Activated naive CD4-positive, alpha-beta T cell treated with anti-CD3 and anti-CD28 coated beads, Interleukin-2, amount 50 U/mL, for 24 hours (primary cell): ENCODE measurements around the gene SHH.

Experiments
- H3K27ac Mint-ChIP-seq: one replicate; pipeline ENCODE4 v1.8.0; 2021; ENCODE audit warnings: mild to moderate bottlenecking, mixed read lengths
- H3K27me3 Mint-ChIP-seq: one replicate; pipeline ENCODE4 v1.8.0; 2021; ENCODE audit warnings: mixed read lengths
- H3K36me3 Mint-ChIP-seq: one replicate; pipeline ENCODE4 v1.8.0; 2021; ENCODE audit warnings: mixed read lengths
- H3K4me1 Mint-ChIP-seq: one replicate; pipeline ENCODE4 v1.8.0; 2021; ENCODE audit warnings: mixed read lengths
- H3K4me3 Mint-ChIP-seq: one replicate; pipeline ENCODE4 v1.8.0; 2021; ENCODE audit warnings: mild to moderate bottlenecking, mixed read lengths
- H3K9me3 Mint-ChIP-seq: one replicate; pipeline ENCODE4 v1.8.0; 2021; ENCODE audit warnings: mixed read lengths

The SHH gene

DNA sequence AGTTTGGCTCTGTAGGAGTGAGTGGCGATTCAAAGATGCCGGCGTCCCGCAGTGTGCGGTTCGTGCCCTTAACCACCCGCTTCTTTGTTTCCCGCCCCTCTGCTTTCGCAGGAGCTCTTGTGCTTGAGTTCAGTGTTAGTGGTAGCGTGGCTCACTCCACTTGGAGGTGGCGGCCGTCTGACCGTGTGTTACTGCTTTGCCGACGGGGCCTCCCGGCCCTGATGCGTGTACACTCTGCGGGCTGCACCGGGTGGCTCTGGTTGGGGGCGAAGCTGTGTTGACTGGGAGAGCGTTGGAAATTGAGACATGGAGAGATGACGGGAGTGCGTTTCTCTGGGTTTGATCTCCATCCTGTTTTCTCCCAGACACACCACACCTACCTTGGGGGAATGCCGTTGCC is 31.4 kb downstream of the SHH start:
- H3K27ac Mint-ChIP-seq = no peak overlapping the region
- H3K36me3 Mint-ChIP-seq = peaks cover 24% of the 10 kb centered on the region
- H3K9me3 Mint-ChIP-seq = no peaks in the 10 kb centered on the region
- H3K27me3 Mint-ChIP-seq = no peaks in the 10 kb centered on the region
- no peak overlapping the region for H3K4me3 Mint-ChIP-seq
- no peaks in the 10 kb centered on the region for H3K4me1 Mint-ChIP-seq

DNA sequence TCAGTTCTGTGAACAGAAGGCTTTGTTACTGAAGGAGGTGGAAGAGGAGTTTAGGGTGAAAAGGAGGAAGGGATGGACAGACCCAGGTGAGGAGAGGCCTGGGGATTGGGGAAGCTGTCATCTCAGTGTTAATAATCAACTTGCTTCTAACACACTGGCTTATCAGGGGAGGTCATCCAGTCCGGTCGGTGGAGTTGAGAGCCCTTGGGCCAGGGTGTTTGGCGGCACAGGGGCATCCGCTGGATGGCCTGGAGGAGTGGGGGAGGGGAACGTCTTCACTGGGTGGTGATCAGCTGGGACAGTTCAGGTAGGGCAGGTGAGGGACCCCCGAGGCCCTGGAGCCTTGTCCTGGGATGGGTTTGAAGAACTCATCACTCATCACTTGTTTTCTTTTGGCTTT is 33.9 kb downstream of the SHH start:
- H3K27ac Mint-ChIP-seq = peak overlapping the region; percentile 12
- H3K4me1 Mint-ChIP-seq = no peaks in the 10 kb centered on the region
- H3K4me3 Mint-ChIP-seq = no peak overlapping the region
- no peaks in the 10 kb centered on the region for H3K9me3 Mint-ChIP-seq
- no peaks in the 10 kb centered on the region for H3K27me3 Mint-ChIP-seq
- H3K36me3 Mint-ChIP-seq = peaks cover 22% of the 10 kb centered on the region

DNA sequence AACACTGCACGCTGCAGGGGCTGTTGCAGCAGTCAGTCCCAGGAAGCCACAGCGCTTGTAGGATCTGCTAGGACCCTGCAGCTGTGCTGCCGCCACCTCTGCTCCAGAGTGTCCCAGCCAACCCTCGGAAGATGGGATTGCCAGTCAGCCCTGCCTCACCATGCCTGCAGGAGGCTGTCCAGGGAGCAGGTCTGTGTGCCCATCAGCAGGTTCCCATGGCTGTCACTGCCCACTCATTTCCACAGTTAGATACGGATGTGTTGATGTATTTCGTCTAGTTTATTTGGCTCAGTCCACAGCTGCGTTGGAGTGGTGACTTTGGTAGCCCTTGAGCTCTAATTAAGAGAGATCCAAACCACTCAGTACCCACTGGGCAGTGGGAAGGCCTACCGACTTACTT is 35.7 kb downstream of the SHH start:
- no peak overlapping the region for H3K4me3 Mint-ChIP-seq
- H3K27ac Mint-ChIP-seq = peak overlapping the region; percentile 23
- H3K4me1 Mint-ChIP-seq = no peaks in the 10 kb centered on the region
- H3K9me3 Mint-ChIP-seq = no peaks in the 10 kb centered on the region
- H3K27me3 Mint-ChIP-seq = no peaks in the 10 kb centered on the region
- H3K36me3 Mint-ChIP-seq = peaks cover 19% of the 10 kb centered on the region

DNA sequence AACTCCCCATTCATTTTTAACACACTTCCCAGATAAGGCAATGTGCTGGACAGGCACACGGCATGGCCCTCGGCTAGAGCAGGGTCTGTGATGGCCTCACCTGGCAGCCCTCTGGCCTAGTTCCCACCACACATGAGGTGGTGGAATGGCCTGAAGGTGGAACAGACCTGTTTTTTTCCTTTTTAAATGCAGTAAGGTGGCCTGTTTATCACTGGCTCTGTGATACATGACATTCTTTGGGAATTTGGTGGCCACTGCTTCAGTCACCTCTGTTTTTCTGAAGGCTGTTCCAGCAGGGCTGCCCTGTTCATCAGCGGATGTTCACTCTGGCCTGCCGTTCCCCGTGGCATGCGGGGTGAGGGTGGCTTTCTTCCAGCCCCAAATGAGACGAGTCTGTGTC is 36.6 kb downstream of the SHH start:
- Mint-ChIP-seq H3K27me3 (no peaks in the 10 kb centered on the region), H3K4me1 (no peaks in the 10 kb centered on the region), H3K36me3 (peaks cover 13% of the 10 kb centered on the region), H3K27ac (no peak overlapping the region), H3K4me3 (no peak overlapping the region), H3K9me3 (no peaks in the 10 kb centered on the region)

DNA sequence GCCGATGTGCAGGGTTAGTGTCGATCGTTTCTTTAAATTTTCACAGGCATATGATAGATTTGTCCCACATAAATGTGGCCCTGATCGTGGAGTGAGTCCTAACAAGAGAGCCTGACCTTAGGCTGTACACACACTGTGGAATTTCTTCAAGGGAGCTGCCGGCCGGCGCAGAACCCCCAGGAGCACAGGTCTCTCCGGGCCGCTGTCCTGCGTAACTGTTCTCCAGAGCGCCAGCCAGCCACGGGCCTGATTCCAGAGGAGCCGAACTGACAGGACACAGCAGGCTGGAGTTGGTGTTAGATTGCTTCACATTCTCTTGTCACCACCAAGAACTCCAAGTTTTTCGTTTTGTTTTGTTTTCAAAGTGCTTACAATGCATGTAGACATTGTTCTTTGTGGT is 37.3 kb downstream of the SHH start:
- Mint-ChIP-seq H3K27me3 (no peaks in the 10 kb centered on the region), H3K4me3 (no peak overlapping the region), H3K9me3 (no peaks in the 10 kb centered on the region), H3K36me3 (peaks cover 10% of the 10 kb centered on the region), H3K27ac (no peak overlapping the region), H3K4me1 (no peaks in the 10 kb centered on the region)

DNA sequence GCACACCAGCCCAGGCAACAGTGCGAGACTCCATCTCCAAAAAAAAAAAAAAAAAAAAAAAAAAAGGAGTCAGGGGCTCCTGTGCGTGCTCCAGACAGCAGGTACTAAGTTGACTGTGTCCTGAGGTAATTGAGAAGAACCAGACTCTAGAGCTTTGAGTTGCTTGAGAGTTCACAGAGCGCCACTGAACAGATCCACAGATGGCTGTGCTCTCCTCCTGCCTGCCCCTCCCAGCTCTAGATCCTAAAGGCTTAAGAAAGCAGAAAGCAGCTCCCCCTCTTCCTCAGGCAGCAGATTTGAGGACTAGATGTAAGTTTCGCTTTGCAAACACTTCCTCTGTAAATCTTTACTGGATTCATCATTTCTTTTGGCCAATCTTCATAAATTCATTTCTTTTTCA is 38.7 kb downstream of the SHH start:
- H3K4me3 Mint-ChIP-seq = no peak overlapping the region
- H3K27ac Mint-ChIP-seq = no peak overlapping the region
- no peaks in the 10 kb centered on the region for H3K9me3 Mint-ChIP-seq
- no peaks in the 10 kb centered on the region for H3K27me3 Mint-ChIP-seq
- H3K4me1 Mint-ChIP-seq = no peaks in the 10 kb centered on the region
- peaks cover 11% of the 10 kb centered on the region for H3K36me3 Mint-ChIP-seq

DNA sequence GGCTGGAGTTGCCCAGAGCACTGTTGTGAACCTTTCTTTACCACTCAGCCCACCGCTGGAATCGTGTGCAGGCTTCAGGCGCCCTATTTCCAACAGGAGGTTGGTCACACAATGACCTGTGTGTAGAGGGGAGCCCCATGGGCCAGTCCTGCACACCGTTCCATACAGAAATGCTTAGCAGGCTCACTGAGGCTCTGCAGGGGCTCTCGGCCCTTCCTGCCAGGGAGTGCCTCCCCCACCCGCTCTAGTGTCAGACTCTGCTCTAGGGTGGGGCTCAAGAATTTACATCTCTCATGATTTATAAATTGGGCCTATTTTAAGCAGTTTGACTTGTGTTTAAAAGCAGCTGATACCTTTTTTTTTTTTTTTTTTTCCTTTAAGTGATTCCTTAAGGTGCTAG is 42.0 kb downstream of the SHH start:
- no peak overlapping the region for H3K4me3 Mint-ChIP-seq
- H3K27me3 Mint-ChIP-seq = no peaks in the 10 kb centered on the region
- no peaks in the 10 kb centered on the region for H3K9me3 Mint-ChIP-seq
- no peak overlapping the region for H3K27ac Mint-ChIP-seq
- H3K36me3 Mint-ChIP-seq = peaks cover 9% of the 10 kb centered on the region
- H3K4me1 Mint-ChIP-seq = peaks cover 4% of the 10 kb centered on the region

DNA sequence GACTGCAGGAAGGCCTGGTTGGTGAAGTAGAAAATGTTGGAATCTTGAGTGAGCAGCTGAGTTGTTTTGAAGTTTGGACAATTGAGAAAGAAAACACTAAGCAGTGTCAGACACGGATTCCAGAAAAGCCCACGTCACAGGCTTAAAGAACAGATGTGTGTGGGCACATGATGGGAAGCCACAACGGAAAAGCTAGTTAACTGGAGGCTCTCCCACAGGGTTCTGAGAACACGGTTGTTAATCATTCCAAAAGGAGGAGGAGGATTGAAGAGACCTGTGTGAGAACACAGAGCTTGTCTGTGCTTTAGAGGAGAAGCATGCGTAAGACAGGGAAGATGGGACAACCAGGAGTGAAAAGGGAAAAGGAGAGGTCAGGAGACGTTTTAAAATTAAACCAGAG is 42.6 kb downstream of the SHH start:
- Mint-ChIP-seq H3K36me3 (peaks cover 9% of the 10 kb centered on the region), H3K27ac (no peak overlapping the region), H3K27me3 (no peaks in the 10 kb centered on the region), H3K4me1 (peaks cover 8% of the 10 kb centered on the region), H3K4me3 (no peak overlapping the region), H3K9me3 (no peaks in the 10 kb centered on the region)

DNA sequence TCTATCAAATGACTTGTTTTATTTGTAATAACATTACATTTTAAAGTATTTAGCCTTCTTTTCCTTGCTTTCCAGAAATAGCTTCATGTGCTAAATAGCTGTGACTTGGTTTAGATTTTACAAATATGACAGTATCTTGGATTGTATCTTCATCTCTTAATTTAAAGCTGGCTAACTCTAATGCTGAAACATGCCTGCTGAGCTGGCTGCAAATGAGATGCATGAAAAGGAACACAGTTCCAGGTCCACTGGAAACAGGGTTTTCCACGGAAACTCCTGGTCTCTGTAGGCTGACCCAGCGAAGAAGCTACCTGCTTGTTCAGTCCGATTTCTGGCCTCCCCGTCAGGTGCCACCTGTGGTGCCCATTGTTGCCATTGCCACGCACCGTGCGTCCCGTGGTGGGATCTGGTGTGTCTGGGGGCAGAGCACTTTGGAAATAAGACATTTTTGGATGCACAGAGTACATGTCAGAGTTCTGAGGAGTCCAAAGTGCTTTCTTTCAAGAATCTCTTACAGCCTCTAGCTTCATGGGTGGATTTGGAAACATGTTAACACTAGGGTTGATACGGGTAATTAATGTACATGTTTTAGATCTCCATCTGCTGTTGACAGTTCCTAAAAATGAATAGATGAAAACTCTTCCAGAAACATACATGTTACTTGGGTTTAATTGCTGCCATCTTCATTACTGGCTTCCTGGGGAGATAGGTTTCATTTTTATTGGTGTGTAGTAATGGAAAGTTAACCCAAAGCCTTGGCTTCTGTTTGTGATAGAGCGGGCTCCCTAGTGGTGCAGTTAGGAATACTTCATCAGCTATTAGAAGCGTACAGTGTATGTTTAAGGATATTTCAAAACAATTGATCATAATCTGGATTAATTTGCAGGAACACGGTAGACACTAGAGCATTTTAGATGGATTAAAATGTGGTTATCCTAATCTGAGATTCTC is 45.0 kb downstream of the SHH start:
- peaks cover 8% of the 10 kb centered on the region for H3K36me3 Mint-ChIP-seq
- no peak overlapping the region for H3K4me3 Mint-ChIP-seq
- no peaks in the 10 kb centered on the region for H3K27me3 Mint-ChIP-seq
- no peaks in the 10 kb centered on the region for H3K9me3 Mint-ChIP-seq
- peaks cover 33% of the 10 kb centered on the region for H3K4me1 Mint-ChIP-seq
- H3K27ac Mint-ChIP-seq = no peak overlapping the region

DNA sequence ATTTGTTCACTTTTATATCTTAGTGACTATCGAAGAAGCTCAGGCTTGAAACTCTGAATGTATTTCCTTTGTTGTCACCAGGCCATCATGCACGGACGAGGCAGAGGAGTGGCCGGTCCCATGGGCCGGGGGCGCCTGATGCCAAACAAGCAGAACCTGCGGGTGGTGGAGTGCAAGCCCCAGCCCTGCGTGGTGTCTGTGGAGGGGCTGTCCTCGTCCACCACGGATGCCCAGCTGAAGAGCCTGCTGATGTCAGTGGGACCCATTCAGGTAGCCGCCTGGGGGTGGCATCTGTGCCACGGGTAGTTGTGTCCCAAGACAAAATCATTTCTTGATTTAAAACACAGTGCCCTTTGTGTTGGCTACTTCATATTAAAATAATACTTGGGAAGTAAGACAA is 45.9 kb downstream of the SHH start:
- Mint-ChIP-seq H3K36me3 (peaks cover 8% of the 10 kb centered on the region), H3K27me3 (no peaks in the 10 kb centered on the region), H3K27ac (no peak overlapping the region), H3K4me3 (no peak overlapping the region), H3K4me1 (peaks cover 41% of the 10 kb centered on the region), H3K9me3 (no peaks in the 10 kb centered on the region)

DNA sequence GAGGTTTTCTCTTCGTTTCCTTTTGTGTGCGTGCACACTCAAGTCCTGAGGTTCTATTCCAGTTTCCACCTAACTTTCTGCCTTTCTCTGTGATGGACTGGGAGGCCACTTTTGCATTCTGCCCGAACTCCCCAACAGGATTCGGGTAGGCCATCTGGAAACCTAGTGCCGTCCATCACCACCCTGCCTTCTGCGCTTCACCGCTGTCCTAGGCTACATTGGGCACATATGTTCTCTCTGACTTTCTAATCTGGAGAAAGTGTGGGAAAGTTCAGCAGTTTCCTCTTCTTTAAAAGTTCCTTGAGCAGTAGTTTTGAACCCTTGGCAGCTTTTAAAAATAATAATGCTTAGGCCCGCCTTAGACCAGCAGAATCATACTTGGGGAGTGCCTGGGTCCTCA is 46.8 kb downstream of the SHH start:
- H3K4me3 Mint-ChIP-seq = no peak overlapping the region

DNA sequence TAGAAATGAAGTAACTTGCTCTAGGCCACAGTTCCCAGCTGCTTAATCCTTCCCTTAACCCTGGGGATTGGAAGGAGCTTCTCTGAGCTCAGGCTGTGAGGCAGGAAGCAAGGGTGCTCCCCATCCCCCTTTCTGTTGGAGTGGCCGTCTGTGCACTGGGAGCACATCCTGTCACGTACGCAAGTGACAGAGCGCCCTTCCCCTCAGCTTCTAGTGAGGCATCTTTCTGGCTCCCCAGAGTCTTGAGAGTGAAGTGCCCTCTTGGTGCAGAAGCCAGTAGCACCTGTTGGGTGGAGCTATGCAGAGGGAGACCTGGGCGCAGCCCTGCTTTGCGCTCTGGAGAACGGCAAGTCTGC is 47.8 kb downstream of the SHH start:
- peak overlapping the region; percentile 84 for H3K4me3 Mint-ChIP-seq
- H3K27me3 Mint-ChIP-seq = no peaks in the 10 kb centered on the region
- no peaks in the 10 kb centered on the region for H3K9me3 Mint-ChIP-seq
- H3K4me1 Mint-ChIP-seq = peaks cover 56% of the 10 kb centered on the region
- H3K27ac Mint-ChIP-seq = peak overlapping the region; percentile 89
- peaks cover 4% of the 10 kb centered on the region for H3K36me3 Mint-ChIP-seq

More for the DNA sequence above, 46.8 kb downstream of the SHH start:
- Mint-ChIP-seq H3K27me3 (no peaks in the 10 kb centered on the region), H3K9me3 (no peaks in the 10 kb centered on the region), H3K4me1 (peaks cover 47% of the 10 kb centered on the region), H3K27ac (peak overlapping the region; percentile 56), H3K36me3 (peaks cover 8% of the 10 kb centered on the region)

DNA sequence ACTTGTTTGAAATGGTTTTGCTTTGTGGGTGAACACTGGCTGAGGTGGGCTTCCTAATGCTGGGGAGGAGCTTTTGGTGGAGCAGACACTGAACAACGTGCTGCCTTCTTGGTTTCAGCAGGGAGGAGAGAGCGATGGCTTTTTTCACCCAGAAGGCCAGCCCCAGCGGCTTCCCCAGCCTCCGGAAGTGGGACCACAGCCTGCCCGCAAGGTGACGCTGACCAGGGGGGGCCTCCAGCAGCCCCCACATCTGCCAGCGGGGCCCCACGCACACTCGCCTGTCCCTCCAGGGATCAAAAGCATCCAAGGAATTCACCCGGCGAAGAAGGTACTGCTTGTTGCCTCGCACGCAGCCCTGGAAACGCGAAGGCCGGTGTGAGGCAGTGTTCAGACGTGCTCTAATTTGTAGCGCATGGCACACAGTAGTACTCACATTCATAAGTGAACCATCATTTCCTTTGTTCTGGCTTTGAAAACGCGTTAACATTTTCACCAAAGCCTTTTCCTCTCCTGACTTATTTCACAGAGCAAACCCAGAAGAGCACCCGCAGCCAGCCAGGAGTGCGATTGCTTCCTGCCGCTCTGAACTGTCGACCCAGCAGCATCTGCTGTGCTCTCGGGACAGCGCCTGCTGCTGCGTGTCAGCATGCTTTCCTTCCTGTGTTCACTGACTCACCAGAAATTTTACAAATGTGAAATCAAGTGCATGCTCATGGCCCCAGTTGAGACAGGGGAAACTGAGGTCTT is 48.4 kb downstream of the SHH start:
- Mint-ChIP-seq H3K27me3 (no peaks in the 10 kb centered on the region), H3K9me3 (no peaks in the 10 kb centered on the region), H3K36me3 (peaks cover 4% of the 10 kb centered on the region), H3K4me3 (peak overlapping the region; percentile 84), H3K4me1 (peaks cover 57% of the 10 kb centered on the region), H3K27ac (peak overlapping the region; percentile 89)

DNA sequence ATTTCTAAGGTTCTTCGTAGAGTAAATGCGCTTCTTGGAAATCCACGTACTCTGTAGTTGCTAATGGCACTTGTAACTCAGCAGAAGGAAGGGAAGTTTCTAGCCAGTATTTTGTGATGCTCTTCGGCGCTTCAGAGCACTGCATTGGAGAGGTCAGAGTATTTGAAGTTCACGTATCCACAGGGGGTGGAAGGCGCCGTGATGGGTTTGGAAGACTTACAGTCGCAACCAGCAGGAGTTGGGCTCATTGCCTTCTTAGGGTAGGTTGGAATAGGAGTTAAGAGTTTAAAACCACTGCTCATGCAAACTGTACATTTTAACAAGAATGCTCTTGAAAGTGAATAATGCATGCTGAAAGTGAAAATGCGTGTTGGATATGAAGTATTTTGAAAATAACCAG is 49.1 kb downstream of the SHH start:
- Mint-ChIP-seq H3K9me3 (no peaks in the 10 kb centered on the region), H3K4me3 (peak overlapping the region; percentile 84), H3K27me3 (no peaks in the 10 kb centered on the region), H3K4me1 (peaks cover 55% of the 10 kb centered on the region), H3K36me3 (peaks cover 2% of the 10 kb centered on the region), H3K27ac (peak overlapping the region; percentile 81)

DNA sequence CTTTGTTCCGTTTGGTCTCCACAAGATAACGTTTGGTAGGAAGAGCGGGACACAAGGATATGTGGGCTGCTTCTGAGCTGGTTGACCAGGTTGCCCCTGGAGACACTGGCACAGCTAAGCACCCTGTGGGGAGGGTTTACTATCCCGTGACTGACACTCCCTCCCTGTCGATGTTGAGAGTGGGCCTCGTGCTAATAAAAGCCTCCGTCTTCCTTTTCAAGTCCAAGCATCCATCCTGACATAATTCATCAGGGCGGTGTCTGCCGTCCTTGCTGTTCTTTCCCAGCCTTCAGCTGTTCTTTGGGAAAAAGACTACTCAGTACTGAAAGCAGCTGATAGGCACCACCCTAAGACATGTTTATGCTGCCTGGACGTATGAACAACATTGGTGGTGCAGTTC is 49.6 kb downstream of the SHH start:
- H3K4me1 Mint-ChIP-seq = peaks cover 54% of the 10 kb centered on the region
- H3K27me3 Mint-ChIP-seq = no peaks in the 10 kb centered on the region

DNA sequence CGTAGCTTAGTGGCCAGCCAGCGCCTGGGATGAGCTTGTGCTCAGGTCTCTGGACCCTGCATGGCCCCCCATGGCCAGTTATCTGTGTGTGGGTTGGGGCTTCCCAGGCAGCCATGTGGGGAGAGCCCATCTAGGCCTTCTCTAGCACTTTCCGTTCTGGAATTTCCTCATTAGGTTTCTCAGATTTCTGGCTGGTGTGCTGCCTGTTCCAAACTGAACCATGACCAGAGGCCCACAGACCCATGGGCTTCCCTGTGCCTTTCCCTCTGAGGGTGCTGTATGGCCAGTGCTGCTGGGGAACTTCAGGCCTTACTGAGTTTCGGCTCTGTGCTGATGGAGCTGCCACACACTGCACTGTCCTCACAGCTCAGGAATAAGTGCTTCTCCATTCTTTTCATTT is 50.2 kb downstream of the SHH start:
- Mint-ChIP-seq H3K27ac (peak overlapping the region; percentile 55), H3K4me1 (peaks cover 54% of the 10 kb centered on the region)

More for the DNA sequence above, 49.6 kb downstream of the SHH start:
- Mint-ChIP-seq H3K36me3 (peaks cover 2% of the 10 kb centered on the region), H3K27ac (peak overlapping the region; percentile 81), H3K4me3 (peak overlapping the region; percentile 84), H3K9me3 (no peaks in the 10 kb centered on the region)

More for the DNA sequence above, 50.2 kb downstream of the SHH start:
- no peak overlapping the region for H3K4me3 Mint-ChIP-seq
- H3K9me3 Mint-ChIP-seq = no peaks in the 10 kb centered on the region
- no peaks in the 10 kb centered on the region for H3K27me3 Mint-ChIP-seq
- H3K36me3 Mint-ChIP-seq = peaks cover 4% of the 10 kb centered on the region
